WTC11 (cell line): ENCODE results near the gene VWA7. TPM values are rescaled to one million over a fixed set of nuclear protein-coding genes. Genes with fewer than 3 reads are reported as not detected.
A peak's percentile ranks its signal among the peaks of the same experiment; 100 is the strongest.

Source experiments
- ATAC-seq: fragments of 200-7000 bp; cut with Tn5 transposase; 2 replicates; pipeline ENCODE4 v1.10.0; 2021; ENCODE audit warnings: mild to moderate bottlenecking, moderate library complexity
- CTCF ChIA-PET: fragments of 300-600 bp; sonication (Branson Sonifier 250); formaldehyde crosslinking; loops from one replicate; lab custom pipeline; 2021; ENCODE audit warnings: antibody characterized with exemption; lab: Charles Lee
- POLR2A ChIA-PET: fragments of 350-600 bp; sonication (Branson Sonifier 250); formaldehyde crosslinking; loops from one replicate; lab custom pipeline; 2021; ENCODE audit warnings: antibody characterized with exemption; lab: Charles Lee
- DNase-seq: peaks from one replicate; pipeline ENCODE4 v3.0.0; 2021; ENCODE audit warnings: low spot score
- H3K27ac Mint-ChIP-seq: 2 replicates; pipeline ENCODE4 v1.8.0; 2021; ENCODE audit warnings: mixed read lengths
- H3K27me3 Mint-ChIP-seq: 2 replicates; pipeline ENCODE4 v1.8.0; 2021; ENCODE audit warnings: low read depth, mild to moderate bottlenecking, moderate library complexity, mixed read lengths
- H3K36me3 Mint-ChIP-seq: 2 replicates; pipeline ENCODE4 v1.8.0; 2021; ENCODE audit warnings: mixed read lengths
- H3K4me1 Mint-ChIP-seq: 2 replicates; pipeline ENCODE4 v1.8.0; 2022; ENCODE audit warnings: mixed read lengths
- H3K4me3 Mint-ChIP-seq: 2 replicates; pipeline ENCODE4 v1.8.0; 2021; ENCODE audit warnings: mild to moderate bottlenecking, moderate library complexity, mixed read lengths
- H3K9me3 Mint-ChIP-seq: 2 replicates; pipeline ENCODE4 v1.8.0; 2021; ENCODE audit warnings: mixed read lengths
- AR ChIP-seq: fragments of 250-450 bp; sonication (Bioruptor Pico); IDR thresholded peaks from 2 replicates; pipeline ENCODE4 v1.9.0; 2021; ENCODE audit warnings: mild to moderate bottlenecking
- ATF1 ChIP-seq: sonication (generic); formaldehyde crosslinking; IDR thresholded peaks from 2 replicates; pipeline ENCODE4 v1.8.1; 2023; ENCODE audit warnings: mild to moderate bottlenecking, moderate library complexity, missing genetic modification reagents
- CBFB ChIP-seq: sonication (generic); formaldehyde crosslinking; IDR thresholded peaks from 2 replicates; pipeline ENCODE4 v1.8.1; 2022; ENCODE audit warnings: mild to moderate bottlenecking, low read depth, missing genetic modification reagents
- EMX1 ChIP-seq: fragments of 250-450 bp; sonication (Bioruptor Pico); IDR thresholded peaks from 2 replicates; pipeline ENCODE4 v1.8.0; 2021; ENCODE audit warnings: mild to moderate bottlenecking
- FOXJ3 ChIP-seq: sonication (generic); formaldehyde crosslinking; IDR thresholded peaks from 2 replicates; pipeline ENCODE4 v1.9.0; 2021; ENCODE audit warnings: missing genetic modification reagents, mild to moderate bottlenecking, borderline replicate concordance
- IRF1 ChIP-seq: sonication (generic); formaldehyde crosslinking; IDR thresholded peaks from 2 replicates; pipeline ENCODE4 v1.8.0; 2023; ENCODE audit warnings: missing genetic modification reagents
- IRF2 ChIP-seq: sonication (generic); formaldehyde crosslinking; IDR thresholded peaks from 2 replicates; pipeline ENCODE4 v1.8.0; 2022; ENCODE audit warnings: low read depth, missing genetic modification reagents, borderline replicate concordance
- KAT7 ChIP-seq: sonication (generic); formaldehyde crosslinking; IDR thresholded peaks from 2 replicates; pipeline ENCODE4 v1.8.1; 2023; ENCODE audit warnings: missing genetic modification reagents, mild to moderate bottlenecking, borderline replicate concordance
- MAX ChIP-seq: sonication (generic); formaldehyde crosslinking; IDR thresholded peaks from 2 replicates; pipeline ENCODE4 v1.8.0; 2022; ENCODE audit warnings: mild to moderate bottlenecking, missing genetic modification reagents
- PRRX2 ChIP-seq: fragments of 250-450 bp; sonication (Bioruptor Pico); IDR thresholded peaks from 2 replicates; pipeline ENCODE4 v1.8.0; 2021; ENCODE audit warnings: mild to moderate bottlenecking
- TEAD1 ChIP-seq: sonication (generic); formaldehyde crosslinking; IDR thresholded peaks from 2 replicates; pipeline ENCODE4 v1.8.0; 2022; ENCODE audit warnings: mild to moderate bottlenecking, missing genetic modification reagents
- TEAD4 ChIP-seq: sonication (generic); formaldehyde crosslinking; IDR thresholded peaks from 2 replicates; pipeline ENCODE4 v1.8.0; 2022; ENCODE audit warnings: mild to moderate bottlenecking, missing genetic modification reagents
- TP53 ChIP-seq: sonication (generic); formaldehyde crosslinking; IDR thresholded peaks from 2 replicates; pipeline ENCODE4 v1.8.1; 2023; ENCODE audit warnings: mild to moderate bottlenecking, missing genetic modification reagents
- ZNF396 ChIP-seq: fragments of 250-450 bp; sonication (Bioruptor Pico); IDR thresholded peaks from 2 replicates; pipeline ENCODE4 v1.8.0; 2021; ENCODE audit warnings: mild to moderate bottlenecking, moderate library complexity, borderline replicate concordance
- ZNF416 ChIP-seq: fragments of 250-450 bp; sonication (Bioruptor Pico); IDR thresholded peaks from 2 replicates; pipeline ENCODE4 v1.9.0; 2021; ENCODE audit warnings: mild to moderate bottlenecking, inconsistent platforms
- total RNA-seq: library from RNA; stranded (reverse); gene quantifications from 3 replicates; pipeline ENCODE4 v1.2.3, GENCODE V29; 2021
- TF ChIP-seq, protein P1 (sequence below): sonication (generic); formaldehyde crosslinking; IDR thresholded peaks from 2 replicates; pipeline ENCODE4 v1.8.1; 2023; ENCODE audit warnings: mild to moderate bottlenecking, missing genetic modification reagents, moderate library complexity
- TF ChIP-seq, protein P2 (sequence below): fragments of 250-450 bp; sonication (Bioruptor Pico); IDR thresholded peaks from 2 replicates; pipeline ENCODE4 v1.8.0; 2021; ENCODE audit warnings: mild to moderate bottlenecking
- TF ChIP-seq, protein P3 (sequence below): fragments of 250-450 bp; sonication (Bioruptor Pico); IDR thresholded peaks from 2 replicates; pipeline ENCODE4 v2.1.2; 2022; ENCODE audit warnings: mild to moderate bottlenecking, moderate library complexity
- TF ChIP-seq, protein P4 (sequence below): sonication (generic); formaldehyde crosslinking; IDR thresholded peaks from 2 replicates; pipeline ENCODE4 v1.8.0; 2022; ENCODE audit warnings: missing genetic modification reagents

Gene VWA7
- total RNA-seq, 1 experiment from 2014 or later, result 1.8 TPM

DNA sequence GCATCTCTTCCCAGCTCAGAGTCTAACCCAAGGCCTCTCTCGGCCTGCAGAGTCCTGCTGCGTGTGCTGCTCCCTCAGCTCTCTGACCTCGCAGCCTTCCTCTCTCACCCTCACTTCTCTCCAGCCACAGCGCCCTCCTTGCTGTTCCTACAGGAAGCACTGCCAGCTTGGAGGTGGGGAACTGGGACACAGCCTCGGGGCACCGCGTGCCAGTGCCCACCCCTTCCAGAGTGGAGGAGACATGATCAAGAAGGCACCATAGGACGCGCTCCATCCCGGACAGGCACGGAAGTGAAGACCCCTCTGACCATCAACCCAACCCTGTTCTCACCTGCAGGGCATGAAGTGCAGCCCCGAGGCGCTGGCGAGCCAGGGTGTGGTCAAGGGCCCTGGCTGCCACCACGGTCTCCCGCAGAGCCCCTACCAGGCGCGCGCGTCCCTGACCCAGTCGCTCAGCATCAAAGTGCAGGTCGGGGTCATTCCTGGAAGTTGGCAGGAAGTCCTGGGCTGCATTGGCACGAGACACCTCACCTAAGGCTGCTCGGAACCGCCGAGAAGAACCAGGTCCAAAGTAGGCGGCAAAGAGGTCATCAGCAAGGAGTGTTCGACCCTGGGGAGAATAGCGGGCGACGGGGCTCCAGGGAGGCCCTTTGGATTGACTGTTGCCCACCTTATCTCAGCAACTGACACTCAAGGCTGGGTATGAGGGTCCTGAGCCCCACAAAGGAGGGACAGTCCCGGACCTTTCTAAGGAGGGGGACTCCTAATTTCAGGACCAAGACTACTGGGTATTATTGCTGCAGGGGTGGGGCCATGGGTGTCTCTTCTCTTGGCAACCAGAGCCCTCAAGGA, 1.3 kb downstream of the VWA7 start (continued):
- TF ChIP-seq, protein P1, sequence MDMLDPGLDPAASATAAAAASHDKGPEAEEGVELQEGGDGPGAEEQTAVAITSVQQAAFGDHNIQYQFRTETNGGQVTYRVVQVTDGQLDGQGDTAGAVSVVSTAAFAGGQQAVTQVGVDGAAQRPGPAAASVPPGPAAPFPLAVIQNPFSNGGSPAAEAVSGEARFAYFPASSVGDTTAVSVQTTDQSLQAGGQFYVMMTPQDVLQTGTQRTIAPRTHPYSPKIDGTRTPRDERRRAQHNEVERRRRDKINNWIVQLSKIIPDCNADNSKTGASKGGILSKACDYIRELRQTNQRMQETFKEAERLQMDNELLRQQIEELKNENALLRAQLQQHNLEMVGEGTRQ (CRISPR knock-in tag), result no peak
- TF ChIP-seq KAT7 (CRISPR knock-in tag) (no peak), EMX1 (no peak), TEAD1 (CRISPR knock-in tag) (no peak), FOXJ3 (CRISPR knock-in tag) (no peak), PRRX2 (no peak), IRF2 (CRISPR knock-in tag) (no peak)
- TF ChIP-seq, protein P2, sequence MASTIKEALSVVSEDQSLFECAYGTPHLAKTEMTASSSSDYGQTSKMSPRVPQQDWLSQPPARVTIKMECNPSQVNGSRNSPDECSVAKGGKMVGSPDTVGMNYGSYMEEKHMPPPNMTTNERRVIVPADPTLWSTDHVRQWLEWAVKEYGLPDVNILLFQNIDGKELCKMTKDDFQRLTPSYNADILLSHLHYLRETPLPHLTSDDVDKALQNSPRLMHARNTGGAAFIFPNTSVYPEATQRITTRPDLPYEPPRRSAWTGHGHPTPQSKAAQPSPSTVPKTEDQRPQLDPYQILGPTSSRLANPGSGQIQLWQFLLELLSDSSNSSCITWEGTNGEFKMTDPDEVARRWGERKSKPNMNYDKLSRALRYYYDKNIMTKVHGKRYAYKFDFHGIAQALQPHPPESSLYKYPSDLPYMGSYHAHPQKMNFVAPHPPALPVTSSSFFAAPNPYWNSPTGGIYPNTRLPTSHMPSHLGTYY (CRISPR knock-in tag), result no peak
- TF ChIP-seq, protein P3, sequence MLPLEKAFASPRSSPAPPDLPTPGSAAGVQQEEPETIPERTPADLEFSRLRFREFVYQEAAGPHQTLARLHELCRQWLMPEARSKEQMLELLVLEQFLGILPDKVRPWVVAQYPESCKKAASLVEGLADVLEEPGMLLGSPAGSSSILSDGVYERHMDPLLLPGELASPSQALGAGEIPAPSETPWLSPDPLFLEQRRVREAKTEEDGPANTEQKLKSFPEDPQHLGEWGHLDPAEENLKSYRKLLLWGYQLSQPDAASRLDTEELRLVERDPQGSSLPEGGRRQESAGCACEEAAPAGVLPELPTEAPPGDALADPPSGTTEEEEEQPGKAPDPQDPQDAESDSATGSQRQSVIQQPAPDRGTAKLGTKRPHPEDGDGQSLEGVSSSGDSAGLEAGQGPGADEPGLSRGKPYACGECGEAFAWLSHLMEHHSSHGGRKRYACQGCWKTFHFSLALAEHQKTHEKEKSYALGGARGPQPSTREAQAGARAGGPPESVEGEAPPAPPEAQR (CRISPR knock-in tag), result no peak

DNA sequence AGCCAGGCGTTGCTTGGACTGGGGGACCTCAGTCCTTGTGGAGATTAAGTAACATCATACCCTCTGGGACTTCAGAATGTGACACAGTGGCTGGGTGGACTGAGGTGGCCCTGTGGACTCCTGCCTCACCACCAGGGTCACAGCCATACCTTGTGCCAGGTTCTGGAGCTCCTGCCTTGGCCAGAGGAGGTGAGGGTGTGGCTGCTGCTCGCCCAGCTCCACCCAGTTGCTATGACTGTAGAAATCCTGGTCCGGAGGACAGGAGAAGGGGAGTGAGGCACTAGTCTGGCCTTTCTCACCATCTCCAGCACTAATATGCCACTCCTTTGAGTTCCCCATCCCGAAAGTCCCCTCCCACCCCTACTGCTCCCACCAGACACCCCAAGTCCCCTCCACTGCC, 1.9 kb downstream of the VWA7 start:
- POLR2A ChIA-PET, result interaction anchor here (1.2 kb wide), 1 partner anchor 16 kb away, joined by 3 read pairs; no protein-coding TSS in a partner anchor
- no peaks in the 10 kb centered on the region for H3K9me3 Mint-ChIP-seq
- 0 out of 2 replicates have a peak, but pooled peaks cover 2% of the 10 kb centered on the region for H3K4me1 Mint-ChIP-seq
- DNase-seq (no peak), ATAC-seq (no peak)
- H3K27ac Mint-ChIP-seq, result peak overlapping the region; percentile 36; the same call in 1 of the 2 replicates
- H3K36me3 Mint-ChIP-seq, result peaks cover under 1% of the 10 kb centered on the region; the same call in 1 of the 2 replicates
- no peaks in the 10 kb centered on the region for H3K27me3 Mint-ChIP-seq
- CTCF ChIA-PET, result interaction anchor here (0.8 to 3.0 kb wide), 8 partner anchors 9 to 94 kb away, joined by 3 to 16 read pairs (median 6); partner anchors contain the start of genes DDAH2, HSPA1B, LY6G5C and VARS1
- TF ChIP-seq, protein P4, sequence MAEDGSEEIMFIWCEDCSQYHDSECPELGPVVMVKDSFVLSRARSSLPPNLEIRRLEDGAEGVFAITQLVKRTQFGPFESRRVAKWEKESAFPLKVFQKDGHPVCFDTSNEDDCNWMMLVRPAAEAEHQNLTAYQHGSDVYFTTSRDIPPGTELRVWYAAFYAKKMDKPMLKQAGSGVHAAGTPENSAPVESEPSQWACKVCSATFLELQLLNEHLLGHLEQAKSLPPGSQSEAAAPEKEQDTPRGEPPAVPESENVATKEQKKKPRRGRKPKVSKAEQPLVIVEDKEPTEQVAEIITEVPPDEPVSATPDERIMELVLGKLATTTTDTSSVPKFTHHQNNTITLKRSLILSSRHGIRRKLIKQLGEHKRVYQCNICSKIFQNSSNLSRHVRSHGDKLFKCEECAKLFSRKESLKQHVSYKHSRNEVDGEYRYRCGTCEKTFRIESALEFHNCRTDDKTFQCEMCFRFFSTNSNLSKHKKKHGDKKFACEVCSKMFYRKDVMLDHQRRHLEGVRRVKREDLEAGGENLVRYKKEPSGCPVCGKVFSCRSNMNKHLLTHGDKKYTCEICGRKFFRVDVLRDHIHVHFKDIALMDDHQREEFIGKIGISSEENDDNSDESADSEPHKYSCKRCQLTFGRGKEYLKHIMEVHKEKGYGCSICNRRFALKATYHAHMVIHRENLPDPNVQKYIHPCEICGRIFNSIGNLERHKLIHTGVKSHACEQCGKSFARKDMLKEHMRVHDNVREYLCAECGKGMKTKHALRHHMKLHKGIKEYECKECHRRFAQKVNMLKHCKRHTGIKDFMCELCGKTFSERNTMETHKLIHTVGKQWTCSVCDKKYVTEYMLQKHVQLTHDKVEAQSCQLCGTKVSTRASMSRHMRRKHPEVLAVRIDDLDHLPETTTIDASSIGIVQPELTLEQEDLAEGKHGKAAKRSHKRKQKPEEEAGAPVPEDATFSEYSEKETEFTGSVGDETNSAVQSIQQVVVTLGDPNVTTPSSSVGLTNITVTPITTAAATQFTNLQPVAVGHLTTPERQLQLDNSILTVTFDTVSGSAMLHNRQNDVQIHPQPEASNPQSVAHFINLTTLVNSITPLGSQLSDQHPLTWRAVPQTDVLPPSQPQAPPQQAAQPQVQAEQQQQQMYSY, result peak; percentile 54; the same call in 1 of the 2 replicates
- TF ChIP-seq MAX (CRISPR knock-in tag), result no peak
- H3K4me3 Mint-ChIP-seq, result no peak overlapping the region

DNA sequence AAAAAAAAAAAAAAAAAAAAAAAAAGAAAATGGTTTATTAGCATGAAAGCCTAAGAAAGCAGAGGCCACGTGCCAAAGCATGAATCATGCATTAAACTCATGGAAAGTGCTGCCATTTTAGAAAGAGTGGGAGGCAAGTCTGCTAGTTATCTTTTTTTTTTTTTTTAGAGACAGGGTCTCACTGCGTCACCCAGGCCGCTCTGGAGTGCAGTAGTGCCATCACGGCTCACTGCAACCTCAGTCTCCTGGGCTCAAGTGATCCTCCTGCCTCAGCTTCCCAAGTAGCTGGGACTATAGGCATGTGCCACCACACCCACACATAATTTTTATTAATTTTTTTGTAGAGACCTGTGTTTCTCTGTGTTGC, 5.2 kb downstream of the VWA7 start:
- H3K4me1 Mint-ChIP-seq, result 0 out of 2 replicates have a peak, but pooled peaks cover 2% of the 10 kb centered on the region
- TF ChIP-seq ZNF416 (CRISPR knock-in tag), result no peak
- TF ChIP-seq TEAD4 (CRISPR knock-in tag), result no peak
- TF ChIP-seq CBFB, result no peak
- TF ChIP-seq ZNF396, result no peak
- no peak for TF ChIP-seq IRF1 (CRISPR knock-in tag)
- no peak for TF ChIP-seq ATF1 (CRISPR knock-in tag)
- no peak for TF ChIP-seq TP53 (CRISPR knock-in tag)
- TF ChIP-seq AR (CRISPR knock-in tag), result no peak

More for the DNA sequence above, 5.2 kb downstream of the VWA7 start:
- ChIA-PET POLR2A (interaction anchor here (0.7 kb wide), 1 partner anchor 61 kb away, joined by 6 read pairs; no protein-coding TSS in a partner anchor), CTCF (interaction anchor here (1.4 to 3.0 kb wide), 7 partner anchors 19 to 111 kb away, joined by 3 to 16 read pairs (median 13); partner anchors contain the start of genes HSPA1B, LSM2, MSH5 and NEU1)
- Mint-ChIP-seq H3K36me3 (no peaks in the 10 kb centered on the region), H3K27ac (no peak overlapping the region), H3K27me3 (no peaks in the 10 kb centered on the region; the same call in 1 of the 2 replicates), H3K9me3 (no peaks in the 10 kb centered on the region), H3K4me3 (no peak overlapping the region)
- no peak for ATAC-seq
- DNase-seq, result no peak
